Liver (tissue), 9 donors: ENCODE measurements around the gene CLPTM1L. TPM values are rescaled to one million over a fixed set of nuclear protein-coding genes. Genes with fewer than 3 reads are reported as not detected.

Experiments used
- DNase-seq: peaks from one replicate; pipeline ENCODE4 v3.0.0-alpha.2; 2017; ENCODE audit warnings: low spot score
- H3K27ac ChIP-seq, 2 donors: one replicate each; pipeline ENCODE4 v1.7.0; 2013; ENCODE audit warnings: inconsistent platforms in 2 of 2, low read length in 2 of 2, control low read depth in 1 of 2, low read depth in 1 of 2, mild to moderate bottlenecking in 1 of 2
- H3K27me3 ChIP-seq, 4 donors: one replicate each; pipeline versions ENCODE4 v1.6.1 to v1.7.0; 2013; ENCODE audit warnings: low read length in 3 of 4, inconsistent platforms in 1 of 4, mild to moderate bottlenecking in 1 of 4, moderate library complexity in 1 of 4; ENCODE audit not compliant: control insufficient read depth in 4 of 4, insufficient read depth in 4 of 4
- H3K36me3 ChIP-seq, 4 donors: one replicate each; pipeline versions ENCODE4 v1.6.1 to v1.7.0; 2013; ENCODE audit warnings: low read length in 3 of 4, mild to moderate bottlenecking in 3 of 4, low read depth in 1 of 4, moderate library complexity in 1 of 4; ENCODE audit not compliant: control insufficient read depth in 4 of 4, insufficient read depth in 3 of 4
- H3K4me1 ChIP-seq, 4 donors: one replicate each; pipeline versions ENCODE4 v1.6.1 to v1.7.0; 2013; ENCODE audit warnings: low read length in 3 of 4, mild to moderate bottlenecking in 3 of 4, moderate library complexity in 1 of 4; ENCODE audit not compliant: control insufficient read depth in 4 of 4, insufficient read depth in 4 of 4
- H3K4me3 ChIP-seq, 3 donors: one replicate each; pipeline versions ENCODE4 v1.6.1 to v1.7.0; 2013; ENCODE audit warnings: low read length in 3 of 3, control low read depth in 1 of 3, low read depth in 1 of 3, mild to moderate bottlenecking in 1 of 3
- H3K9ac ChIP-seq, 2 donors: one replicate each; pipeline ENCODE4 v1.7.0; 2013; ENCODE audit warnings: low read length in 2 of 2, mild to moderate bottlenecking in 2 of 2, moderate library complexity in 2 of 2, control low read depth in 1 of 2, low read depth in 1 of 2
- H3K9me3 ChIP-seq, 4 donors: one replicate each; pipeline versions ENCODE4 v1.6.1 to v1.7.0; 2013; ENCODE audit warnings: low read length in 3 of 4; ENCODE audit not compliant: control insufficient read depth in 4 of 4
- ATF3 ChIP-seq: IDR thresholded peaks from 2 replicates; pipeline ENCODE4 v1.6.1; 2016; ENCODE audit warnings: antibody characterized with exemption
- EGR1 ChIP-seq, 2 donors: IDR thresholded peaks; 2 replicates each; pipeline ENCODE4 v1.6.1; 2016 to 2018; ENCODE audit warnings: antibody characterized with exemption in 2 of 2, low read depth in 2 of 2
- FOXA2 ChIP-seq: IDR thresholded peaks from 2 replicates; pipeline ENCODE4 v1.6.1; 2016; ENCODE audit warnings: antibody characterized with exemption
- GABPA ChIP-seq, 2 donors: IDR thresholded peaks in 1 of 2; conservative IDR thresholded peaks in 1 of 2; 2 replicates each; pipeline ENCODE4 v1.6.1; 2016; ENCODE audit warnings: antibody characterized with exemption in 2 of 2, mild to moderate bottlenecking in 1 of 2, moderate library complexity in 1 of 2
- HNF4A ChIP-seq, 2 donors: conservative IDR thresholded peaks; 2 replicates each; pipeline ENCODE4 v1.6.1; 2016; ENCODE audit warnings: antibody characterized with exemption in 2 of 2, mild to moderate bottlenecking in 2 of 2
- HNF4G ChIP-seq: IDR thresholded peaks from 2 replicates; pipeline ENCODE4 v1.6.1; 2016; ENCODE audit warnings: antibody characterized with exemption
- JUND ChIP-seq, 2 donors: IDR thresholded peaks; 2 replicates each; pipeline ENCODE4 v1.6.1; 2016; ENCODE audit warnings: antibody characterized with exemption in 2 of 2
- MAX ChIP-seq: IDR thresholded peaks from 2 replicates; pipeline ENCODE4 v1.6.1; 2016; ENCODE audit warnings: antibody characterized with exemption
- NR2F2 ChIP-seq: IDR thresholded peaks from 2 replicates; pipeline ENCODE4 v1.6.1; 2016; ENCODE audit warnings: antibody characterized with exemption
- RXRA ChIP-seq, 2 donors: IDR thresholded peaks; 2 replicates each; pipeline ENCODE4 v1.6.1; 2017 to 2018; ENCODE audit warnings: antibody characterized with exemption in 2 of 2, mild to moderate bottlenecking in 1 of 2
- SP1 ChIP-seq: IDR thresholded peaks from 2 replicates; pipeline ENCODE4 v1.6.1; 2018; ENCODE audit warnings: antibody characterized with exemption, mild to moderate bottlenecking
- YY1 ChIP-seq: IDR thresholded peaks from 2 replicates; pipeline ENCODE4 v1.6.1; 2016; ENCODE audit warnings: antibody characterized with exemption, mild to moderate bottlenecking
- ZBTB33 ChIP-seq: IDR thresholded peaks from 2 replicates; pipeline ENCODE4 v1.6.1; 2016; ENCODE audit warnings: antibody characterized with exemption
- WGBS: extraction: QIAGEN DNeasy Blood & Tissue Kit; methylation state at CpG from one replicate; pipeline ENCODE4 v1.1.7; 2013; 5-methylcytosine and 5-hydroxymethylcytosine counted together
- polyA plus RNA-seq, 2 donors: library from polyadenylated mRNA; stranded (reverse) in 1 of 2; unstranded in 1 of 2; fragments of 200-250 nt in 1 of 2; fragments of >200 nt in 1 of 2; fragmentation: Nextera tagmentation in 1 of 2; extraction: Ambion mirVana in 1 of 2; gene quantifications; one replicate each; pipeline versions ENCODE4 v1.2.1 to v1.2.3, GENCODE V29; 2013 to 2015
- total RNA-seq, 2 donors: library from RNA; depleted of rRNA; stranded (reverse); fragments of >200 nt; gene quantifications; one replicate each; pipeline ENCODE4 v1.2.3, GENCODE V29; 2014
- TF ChIP-seq, protein P1 (sequence below): IDR thresholded peaks from 2 replicates; pipeline ENCODE4 v1.6.1; 2016; ENCODE audit warnings: antibody characterized with exemption, mild to moderate bottlenecking
- TF ChIP-seq, protein P2 (sequence below): fragments of 150-350 bp; IDR thresholded peaks from 2 replicates; pipeline ENCODE4 v1.5.1; 2017; ENCODE audit warnings: improper control_type of control experiment, low read depth, low read length; ENCODE audit not compliant: missing input control
- donor health status: healthy.
- donor health status: healthy.
- donor health status: healthy.
- donor health status: healthy.
- donor health status: healthy.

Gene CLPTM1L
- total and polyA plus RNA-seq, 4 donors: 69.2 to 255 (median 146) TPM

DNA sequence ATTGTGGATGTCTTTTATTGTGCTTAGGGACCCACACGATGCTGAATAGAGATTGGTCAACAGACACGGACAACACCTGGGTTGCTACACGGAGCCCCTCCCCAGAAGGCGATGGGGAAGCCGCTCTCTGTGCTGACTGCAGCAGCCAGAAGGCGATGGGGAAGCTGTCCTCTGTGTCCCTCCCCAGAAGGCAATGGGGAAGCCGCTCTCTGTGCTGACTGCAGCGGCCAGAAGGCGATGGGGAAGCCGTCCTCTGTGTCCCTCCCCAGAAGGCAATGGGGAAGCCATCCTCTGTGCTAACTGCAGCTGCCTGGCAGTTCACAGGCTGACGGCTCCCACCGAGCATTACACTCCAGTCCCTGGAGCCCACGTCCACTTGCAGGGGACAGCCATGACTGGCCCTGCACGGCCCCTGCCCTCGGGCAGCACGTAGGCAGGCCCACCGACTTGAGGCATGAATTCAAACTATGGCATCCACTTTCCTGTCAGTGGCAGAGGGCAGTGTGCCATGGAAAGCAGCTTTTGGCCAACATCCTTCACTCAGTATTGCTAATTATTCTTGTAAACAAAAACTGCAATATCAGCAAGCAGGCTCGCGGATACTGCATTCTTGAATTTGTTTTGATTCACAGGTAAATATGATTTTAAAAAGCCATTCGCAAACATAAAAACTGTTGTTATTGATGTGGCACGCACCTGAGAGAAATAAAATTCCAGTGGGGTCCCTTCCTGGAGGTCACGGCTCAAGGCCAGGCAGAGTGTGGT lies 48.1 kb upstream of the CLPTM1L start:
- Histone ChIP-seq H3K36me3 (no peaks in the 10 kb centered on the region), H3K4me3 (no peak overlapping the region), H3K9me3 (no peaks in the 10 kb centered on the region), H3K27me3 (peaks cover 0 to 10% (median under 1%) of the 10 kb centered on the region in 4 donors), H3K4me1 (no peaks in the 10 kb centered on the region), H3K9ac (no peak overlapping the region), H3K27ac (no peak overlapping the region)
- no peak for DNase-seq
- 59% methylated on average over 22 of the region's 22 CpGs for WGBS
- no peak for TF ChIP-seq HNF4G
- no peak for TF ChIP-seq EGR1 (IDR thresholded peaks at IDR 0.05; ENCODE audit: low read depth in 2 of 2)
- no peak for TF ChIP-seq JUND (IDR thresholded peaks at IDR 0.05)
- no peak for TF ChIP-seq ZBTB33
- no peak for TF ChIP-seq GABPA (IDR thresholded peaks at IDR 0.05 in 1 of 2, conservative IDR thresholded peaks at IDR 0.05 in 1 of 2)
- no peak for TF ChIP-seq ATF3
- no peak for TF ChIP-seq SP1
- TF ChIP-seq, protein P1, sequence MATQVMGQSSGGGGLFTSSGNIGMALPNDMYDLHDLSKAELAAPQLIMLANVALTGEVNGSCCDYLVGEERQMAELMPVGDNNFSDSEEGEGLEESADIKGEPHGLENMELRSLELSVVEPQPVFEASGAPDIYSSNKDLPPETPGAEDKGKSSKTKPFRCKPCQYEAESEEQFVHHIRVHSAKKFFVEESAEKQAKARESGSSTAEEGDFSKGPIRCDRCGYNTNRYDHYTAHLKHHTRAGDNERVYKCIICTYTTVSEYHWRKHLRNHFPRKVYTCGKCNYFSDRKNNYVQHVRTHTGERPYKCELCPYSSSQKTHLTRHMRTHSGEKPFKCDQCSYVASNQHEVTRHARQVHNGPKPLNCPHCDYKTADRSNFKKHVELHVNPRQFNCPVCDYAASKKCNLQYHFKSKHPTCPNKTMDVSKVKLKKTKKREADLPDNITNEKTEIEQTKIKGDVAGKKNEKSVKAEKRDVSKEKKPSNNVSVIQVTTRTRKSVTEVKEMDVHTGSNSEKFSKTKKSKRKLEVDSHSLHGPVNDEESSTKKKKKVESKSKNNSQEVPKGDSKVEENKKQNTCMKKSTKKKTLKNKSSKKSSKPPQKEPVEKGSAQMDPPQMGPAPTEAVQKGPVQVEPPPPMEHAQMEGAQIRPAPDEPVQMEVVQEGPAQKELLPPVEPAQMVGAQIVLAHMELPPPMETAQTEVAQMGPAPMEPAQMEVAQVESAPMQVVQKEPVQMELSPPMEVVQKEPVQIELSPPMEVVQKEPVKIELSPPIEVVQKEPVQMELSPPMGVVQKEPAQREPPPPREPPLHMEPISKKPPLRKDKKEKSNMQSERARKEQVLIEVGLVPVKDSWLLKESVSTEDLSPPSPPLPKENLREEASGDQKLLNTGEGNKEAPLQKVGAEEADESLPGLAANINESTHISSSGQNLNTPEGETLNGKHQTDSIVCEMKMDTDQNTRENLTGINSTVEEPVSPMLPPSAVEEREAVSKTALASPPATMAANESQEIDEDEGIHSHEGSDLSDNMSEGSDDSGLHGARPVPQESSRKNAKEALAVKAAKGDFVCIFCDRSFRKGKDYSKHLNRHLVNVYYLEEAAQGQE: no peak
- TF ChIP-seq YY1: no peak
- TF ChIP-seq RXRA (IDR thresholded peaks at IDR 0.05): no peak
- no peak for TF ChIP-seq FOXA2
- no peak for TF ChIP-seq MAX
- TF ChIP-seq, protein P2, sequence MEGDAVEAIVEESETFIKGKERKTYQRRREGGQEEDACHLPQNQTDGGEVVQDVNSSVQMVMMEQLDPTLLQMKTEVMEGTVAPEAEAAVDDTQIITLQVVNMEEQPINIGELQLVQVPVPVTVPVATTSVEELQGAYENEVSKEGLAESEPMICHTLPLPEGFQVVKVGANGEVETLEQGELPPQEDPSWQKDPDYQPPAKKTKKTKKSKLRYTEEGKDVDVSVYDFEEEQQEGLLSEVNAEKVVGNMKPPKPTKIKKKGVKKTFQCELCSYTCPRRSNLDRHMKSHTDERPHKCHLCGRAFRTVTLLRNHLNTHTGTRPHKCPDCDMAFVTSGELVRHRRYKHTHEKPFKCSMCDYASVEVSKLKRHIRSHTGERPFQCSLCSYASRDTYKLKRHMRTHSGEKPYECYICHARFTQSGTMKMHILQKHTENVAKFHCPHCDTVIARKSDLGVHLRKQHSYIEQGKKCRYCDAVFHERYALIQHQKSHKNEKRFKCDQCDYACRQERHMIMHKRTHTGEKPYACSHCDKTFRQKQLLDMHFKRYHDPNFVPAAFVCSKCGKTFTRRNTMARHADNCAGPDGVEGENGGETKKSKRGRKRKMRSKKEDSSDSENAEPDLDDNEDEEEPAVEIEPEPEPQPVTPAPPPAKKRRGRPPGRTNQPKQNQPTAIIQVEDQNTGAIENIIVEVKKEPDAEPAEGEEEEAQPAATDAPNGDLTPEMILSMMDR: no peak
- no peak for TF ChIP-seq NR2F2
- no peak for TF ChIP-seq HNF4A (conservative IDR thresholded peaks at IDR 0.05)
